ENCODE data around the gene TIFAB. TPM values are rescaled to one million over a fixed set of nuclear protein-coding genes. Genes with fewer than 3 reads are reported as not detected.

Gene TIFAB
- total and polyA plus RNA-seq, 2 experiments from 2014 or later = not detected

- TF ChIP-seq POLR2AphosphoS5 (IDR thresholded peaks at IDR 0.05; ENCODE audit: low read depth) (no peak), NANOG (IDR thresholded peaks at IDR 0.05; ENCODE audit: borderline replicate concordance) (no peak), JUNB (IDR thresholded peaks at IDR 0.05; ENCODE audit: unreplicated experiment) (no peak), CREB1 (CRISPR knock-in tag; IDR thresholded peaks at IDR 0.05; ENCODE audit: low read depth) (no peak), EZH2phosphoT487 (IDR thresholded peaks at IDR 0.05; ENCODE audit: unreplicated experiment) (no peak)
These were observed 41.4 kb upstream of the TIFAB start (continued) for GRCh38 chr5:135493406-135494180.

DNA sequence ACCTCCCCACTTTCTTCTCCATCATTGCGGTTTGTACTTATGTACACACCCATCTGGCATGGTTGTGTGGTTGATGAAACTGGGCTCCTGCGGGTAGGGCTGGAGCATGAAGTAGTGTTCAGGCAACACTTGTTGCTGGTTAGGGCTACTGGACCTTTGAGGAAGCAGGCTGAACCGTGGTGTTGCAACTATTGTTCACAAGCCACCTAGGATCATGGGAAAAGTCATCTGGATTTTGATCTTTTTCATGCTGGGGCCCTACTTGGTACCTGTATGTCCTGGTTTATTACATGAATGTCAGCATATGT lies 40.1 kb upstream of the TIFAB start:
- peaks cover 92% of the 10 kb centered on the region for H3K27me3 Mint-ChIP-seq (ENCODE audit: insufficient read depth, low read depth, poor library complexity)
- Histone ChIP-seq H3K4me3 (peak overlapping the region; percentile 57), H3K79me2 (replicated peaks; ENCODE audit: insufficient read depth) (no peaks in the 10 kb centered on the region), H4K20me1 (replicated peaks; ENCODE audit: insufficient read depth) (peaks cover 20% of the 10 kb centered on the region), H3K27ac (ENCODE audit: low read depth) (no peak overlapping the region), H3K4me2 (peak overlapping the region; percentile 85), H3F3A (replicated peaks; ENCODE audit: low read depth) (peaks cover 13% of the 10 kb centered on the region; the same call in 1 of the 2 replicates), H2AFZ (no peak overlapping the region), H3K36me3 (ENCODE audit: insufficient read depth) (no peaks in the 10 kb centered on the region), H3K27me3 (ENCODE audit: insufficient read depth) (peaks cover 100% of the 10 kb centered on the region), H3K4me1 (ENCODE audit: insufficient read depth) (peaks cover 46% of the 10 kb centered on the region), H3K9me2 (ENCODE audit: insufficient read depth) (peaks cover 4% of the 10 kb centered on the region; the same call in 1 of the 2 replicates)
- H3K36me3 Mint-ChIP-seq (ENCODE audit: low read depth) = no peaks in the 10 kb centered on the region
- H3K27ac Mint-ChIP-seq = no peak overlapping the region
- H3K4me3 Mint-ChIP-seq = peak overlapping the region; percentile 55; the same call in 2 of the 3 replicates
- peaks cover 35% of the 10 kb centered on the region for H3K4me1 Mint-ChIP-seq
- 0 out of 3 replicates have a peak, but pooled peaks cover 3% of the 10 kb centered on the region for H3K9me3 Mint-ChIP-seq
- DNase-seq (ENCODE audit: low spot score) (no peak), ATAC-seq (no peak)
- TF ChIP-seq, protein P1, sequence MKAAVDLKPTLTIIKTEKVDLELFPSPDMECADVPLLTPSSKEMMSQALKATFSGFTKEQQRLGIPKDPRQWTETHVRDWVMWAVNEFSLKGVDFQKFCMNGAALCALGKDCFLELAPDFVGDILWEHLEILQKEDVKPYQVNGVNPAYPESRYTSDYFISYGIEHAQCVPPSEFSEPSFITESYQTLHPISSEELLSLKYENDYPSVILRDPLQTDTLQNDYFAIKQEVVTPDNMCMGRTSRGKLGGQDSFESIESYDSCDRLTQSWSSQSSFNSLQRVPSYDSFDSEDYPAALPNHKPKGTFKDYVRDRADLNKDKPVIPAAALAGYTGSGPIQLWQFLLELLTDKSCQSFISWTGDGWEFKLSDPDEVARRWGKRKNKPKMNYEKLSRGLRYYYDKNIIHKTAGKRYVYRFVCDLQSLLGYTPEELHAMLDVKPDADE (IDR thresholded peaks at IDR 0.05) = no peak
- no peak for TF ChIP-seq JUNB (IDR thresholded peaks at IDR 0.05; ENCODE audit: unreplicated experiment)
- TF ChIP-seq, protein P2, sequence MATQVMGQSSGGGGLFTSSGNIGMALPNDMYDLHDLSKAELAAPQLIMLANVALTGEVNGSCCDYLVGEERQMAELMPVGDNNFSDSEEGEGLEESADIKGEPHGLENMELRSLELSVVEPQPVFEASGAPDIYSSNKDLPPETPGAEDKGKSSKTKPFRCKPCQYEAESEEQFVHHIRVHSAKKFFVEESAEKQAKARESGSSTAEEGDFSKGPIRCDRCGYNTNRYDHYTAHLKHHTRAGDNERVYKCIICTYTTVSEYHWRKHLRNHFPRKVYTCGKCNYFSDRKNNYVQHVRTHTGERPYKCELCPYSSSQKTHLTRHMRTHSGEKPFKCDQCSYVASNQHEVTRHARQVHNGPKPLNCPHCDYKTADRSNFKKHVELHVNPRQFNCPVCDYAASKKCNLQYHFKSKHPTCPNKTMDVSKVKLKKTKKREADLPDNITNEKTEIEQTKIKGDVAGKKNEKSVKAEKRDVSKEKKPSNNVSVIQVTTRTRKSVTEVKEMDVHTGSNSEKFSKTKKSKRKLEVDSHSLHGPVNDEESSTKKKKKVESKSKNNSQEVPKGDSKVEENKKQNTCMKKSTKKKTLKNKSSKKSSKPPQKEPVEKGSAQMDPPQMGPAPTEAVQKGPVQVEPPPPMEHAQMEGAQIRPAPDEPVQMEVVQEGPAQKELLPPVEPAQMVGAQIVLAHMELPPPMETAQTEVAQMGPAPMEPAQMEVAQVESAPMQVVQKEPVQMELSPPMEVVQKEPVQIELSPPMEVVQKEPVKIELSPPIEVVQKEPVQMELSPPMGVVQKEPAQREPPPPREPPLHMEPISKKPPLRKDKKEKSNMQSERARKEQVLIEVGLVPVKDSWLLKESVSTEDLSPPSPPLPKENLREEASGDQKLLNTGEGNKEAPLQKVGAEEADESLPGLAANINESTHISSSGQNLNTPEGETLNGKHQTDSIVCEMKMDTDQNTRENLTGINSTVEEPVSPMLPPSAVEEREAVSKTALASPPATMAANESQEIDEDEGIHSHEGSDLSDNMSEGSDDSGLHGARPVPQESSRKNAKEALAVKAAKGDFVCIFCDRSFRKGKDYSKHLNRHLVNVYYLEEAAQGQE (IDR thresholded peaks at IDR 0.05; ENCODE audit: unreplicated experiment) = no peak
- no peak for TF ChIP-seq EZH2phosphoT487 (IDR thresholded peaks at IDR 0.05; ENCODE audit: unreplicated experiment)
- TF ChIP-seq ZNF114 (CRISPR knock-in tag; IDR thresholded peaks at IDR 0.05) = no peak
- no peak for TF ChIP-seq EZH2 (IDR thresholded peaks at IDR 0.05; ENCODE audit: low read depth, unreplicated experiment)
- TF ChIP-seq, protein P3, sequence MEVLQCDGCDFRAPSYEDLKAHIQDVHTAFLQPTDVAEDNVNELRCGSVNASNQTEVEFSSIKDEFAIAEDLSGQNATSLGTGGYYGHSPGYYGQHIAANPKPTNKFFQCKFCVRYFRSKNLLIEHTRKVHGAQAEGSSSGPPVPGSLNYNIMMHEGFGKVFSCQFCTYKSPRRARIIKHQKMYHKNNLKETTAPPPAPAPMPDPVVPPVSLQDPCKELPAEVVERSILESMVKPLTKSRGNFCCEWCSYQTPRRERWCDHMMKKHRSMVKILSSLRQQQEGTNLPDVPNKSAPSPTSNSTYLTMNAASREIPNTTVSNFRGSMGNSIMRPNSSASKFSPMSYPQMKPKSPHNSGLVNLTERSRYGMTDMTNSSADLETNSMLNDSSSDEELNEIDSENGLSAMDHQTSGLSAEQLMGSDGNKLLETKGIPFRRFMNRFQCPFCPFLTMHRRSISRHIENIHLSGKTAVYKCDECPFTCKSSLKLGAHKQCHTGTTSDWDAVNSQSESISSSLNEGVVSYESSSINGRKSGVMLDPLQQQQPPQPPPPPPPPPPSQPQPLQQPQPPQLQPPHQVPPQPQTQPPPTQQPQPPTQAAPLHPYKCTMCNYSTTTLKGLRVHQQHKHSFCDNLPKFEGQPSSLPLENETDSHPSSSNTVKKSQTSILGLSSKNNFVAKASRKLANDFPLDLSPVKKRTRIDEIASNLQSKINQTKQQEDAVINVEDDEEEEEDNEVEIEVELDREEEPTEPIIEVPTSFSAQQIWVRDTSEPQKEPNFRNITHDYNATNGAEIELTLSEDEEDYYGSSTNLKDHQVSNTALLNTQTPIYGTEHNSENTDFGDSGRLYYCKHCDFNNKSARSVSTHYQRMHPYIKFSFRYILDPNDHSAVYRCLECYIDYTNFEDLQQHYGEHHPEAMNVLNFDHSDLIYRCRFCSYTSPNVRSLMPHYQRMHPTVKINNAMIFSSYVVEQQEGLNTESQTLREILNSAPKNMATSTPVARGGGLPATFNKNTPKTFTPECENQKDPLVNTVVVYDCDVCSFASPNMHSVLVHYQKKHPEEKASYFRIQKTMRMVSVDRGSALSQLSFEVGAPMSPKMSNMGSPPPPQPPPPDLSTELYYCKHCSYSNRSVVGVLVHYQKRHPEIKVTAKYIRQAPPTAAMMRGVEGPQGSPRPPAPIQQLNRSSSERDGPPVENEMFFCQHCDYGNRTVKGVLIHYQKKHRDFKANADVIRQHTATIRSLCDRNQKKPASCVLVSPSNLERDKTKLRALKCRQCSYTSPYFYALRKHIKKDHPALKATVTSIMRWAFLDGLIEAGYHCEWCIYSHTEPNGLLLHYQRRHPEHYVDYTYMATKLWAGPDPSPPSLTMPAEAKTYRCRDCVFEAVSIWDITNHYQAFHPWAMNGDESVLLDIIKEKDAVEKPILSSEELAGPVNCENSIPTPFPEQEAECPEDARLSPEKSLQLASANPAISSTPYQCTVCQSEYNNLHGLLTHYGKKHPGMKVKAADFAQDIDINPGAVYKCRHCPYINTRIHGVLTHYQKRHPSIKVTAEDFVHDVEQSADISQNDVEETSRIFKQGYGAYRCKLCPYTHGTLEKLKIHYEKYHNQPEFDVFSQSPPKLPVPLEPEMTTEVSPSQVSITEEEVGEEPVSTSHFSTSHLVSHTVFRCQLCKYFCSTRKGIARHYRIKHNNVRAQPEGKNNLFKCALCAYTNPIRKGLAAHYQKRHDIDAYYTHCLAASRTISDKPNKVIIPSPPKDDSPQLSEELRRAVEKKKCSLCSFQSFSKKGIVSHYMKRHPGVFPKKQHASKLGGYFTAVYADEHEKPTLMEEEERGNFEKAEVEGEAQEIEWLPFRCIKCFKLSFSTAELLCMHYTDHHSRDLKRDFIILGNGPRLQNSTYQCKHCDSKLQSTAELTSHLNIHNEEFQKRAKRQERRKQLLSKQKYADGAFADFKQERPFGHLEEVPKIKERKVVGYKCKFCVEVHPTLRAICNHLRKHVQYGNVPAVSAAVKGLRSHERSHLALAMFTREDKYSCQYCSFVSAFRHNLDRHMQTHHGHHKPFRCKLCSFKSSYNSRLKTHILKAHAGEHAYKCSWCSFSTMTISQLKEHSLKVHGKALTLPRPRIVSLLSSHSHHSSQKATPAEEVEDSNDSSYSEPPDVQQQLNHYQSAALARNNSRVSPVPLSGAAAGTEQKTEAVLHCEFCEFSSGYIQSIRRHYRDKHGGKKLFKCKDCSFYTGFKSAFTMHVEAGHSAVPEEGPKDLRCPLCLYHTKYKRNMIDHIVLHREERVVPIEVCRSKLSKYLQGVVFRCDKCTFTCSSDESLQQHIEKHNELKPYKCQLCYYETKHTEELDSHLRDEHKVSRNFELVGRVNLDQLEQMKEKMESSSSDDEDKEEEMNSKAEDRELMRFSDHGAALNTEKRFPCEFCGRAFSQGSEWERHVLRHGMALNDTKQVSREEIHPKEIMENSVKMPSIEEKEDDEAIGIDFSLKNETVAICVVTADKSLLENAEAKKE (CRISPR knock-in tag; IDR thresholded peaks at IDR 0.05) = no peak
- no peak for TF ChIP-seq STAT1 (IDR thresholded peaks at IDR 0.05; ENCODE audit: unreplicated experiment)
- TF ChIP-seq POLR2AphosphoS5 (IDR thresholded peaks at IDR 0.05; ENCODE audit: low read depth) = no peak
- TF ChIP-seq CREB1 (CRISPR knock-in tag; IDR thresholded peaks at IDR 0.05; ENCODE audit: low read depth) = no peak

All from GM23338 (cell line).